Smooth muscle cell of the brain vasculature (primary cell): ENCODE measurements around the gene CEP70.

Source experiments
- DNase-seq: peaks from one replicate; pipeline ENCODE4 v3.0.0-alpha.2; 2012; ENCODE audit warnings: low read depth, low spot score

Gene CEP70

GRCh38 chr3:138451595-138452162 lies 142.4 kb downstream of the CEP70 start:
- no peak for DNase-seq

GRCh38 chr3:138450704-138451424 lies 143.2 kb downstream of the CEP70 start:
- DNase-seq, result no peak

- no peak for DNase-seq
Observed at GRCh38 chr3:138450181-138450580, 143.9 kb downstream of the CEP70 start.

- DNase-seq, result no peak
Observed at GRCh38 chr3:138449490-138449889, 144.6 kb downstream of the CEP70 start.

GRCh38 chr3:138448631-138449030 lies 145.4 kb downstream of the CEP70 start:
- DNase-seq, result no peak

GRCh38 chr3:138445654-138446053 lies 148.4 kb downstream of the CEP70 start:
- DNase-seq, result no peak

GRCh38 chr3:138445236-138445635 lies 148.8 kb downstream of the CEP70 start:
- DNase-seq, result no peak
